ENCODE results near the gene CFAP221. TPM values are rescaled to one million over a fixed set of nuclear protein-coding genes. Genes with fewer than 3 reads are reported as not detected.

CFAP221 gene
- total RNA-seq, 1 donor from 2014 or later: 26.3 TPM

DNA sequence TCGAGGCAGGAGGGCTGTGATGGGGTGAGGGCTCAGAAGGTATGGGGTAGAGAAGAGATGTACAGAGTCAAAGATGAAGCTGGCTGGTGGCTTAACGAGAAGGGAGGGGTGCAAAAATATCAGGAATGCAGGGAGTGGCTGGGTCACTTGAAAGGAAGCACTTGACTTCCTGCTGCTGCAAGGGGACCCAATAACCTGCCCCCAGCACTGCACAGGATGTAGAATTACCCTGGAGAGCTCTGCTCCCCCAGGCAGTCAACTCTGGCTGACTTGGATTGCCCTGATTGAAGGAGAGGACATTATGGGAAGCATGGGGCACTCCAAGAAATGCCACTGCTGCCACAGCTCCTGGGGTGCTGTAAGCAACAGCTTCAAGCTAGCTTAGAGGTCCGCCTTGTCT, 41.8 kb downstream of the CFAP221 start:
- Histone ChIP-seq H3K9me3 (no peaks in the 10 kb centered on the region), H3K4me1 (no peaks in the 10 kb centered on the region), H3K36me3 (no peaks in the 10 kb centered on the region), H3K4me3 (no peak overlapping the region), H3K27ac (no peak overlapping the region), H3K27me3 (no peaks in the 10 kb centered on the region)
- ATAC-seq: peak; percentile 78
- TF ChIP-seq, protein P1, sequence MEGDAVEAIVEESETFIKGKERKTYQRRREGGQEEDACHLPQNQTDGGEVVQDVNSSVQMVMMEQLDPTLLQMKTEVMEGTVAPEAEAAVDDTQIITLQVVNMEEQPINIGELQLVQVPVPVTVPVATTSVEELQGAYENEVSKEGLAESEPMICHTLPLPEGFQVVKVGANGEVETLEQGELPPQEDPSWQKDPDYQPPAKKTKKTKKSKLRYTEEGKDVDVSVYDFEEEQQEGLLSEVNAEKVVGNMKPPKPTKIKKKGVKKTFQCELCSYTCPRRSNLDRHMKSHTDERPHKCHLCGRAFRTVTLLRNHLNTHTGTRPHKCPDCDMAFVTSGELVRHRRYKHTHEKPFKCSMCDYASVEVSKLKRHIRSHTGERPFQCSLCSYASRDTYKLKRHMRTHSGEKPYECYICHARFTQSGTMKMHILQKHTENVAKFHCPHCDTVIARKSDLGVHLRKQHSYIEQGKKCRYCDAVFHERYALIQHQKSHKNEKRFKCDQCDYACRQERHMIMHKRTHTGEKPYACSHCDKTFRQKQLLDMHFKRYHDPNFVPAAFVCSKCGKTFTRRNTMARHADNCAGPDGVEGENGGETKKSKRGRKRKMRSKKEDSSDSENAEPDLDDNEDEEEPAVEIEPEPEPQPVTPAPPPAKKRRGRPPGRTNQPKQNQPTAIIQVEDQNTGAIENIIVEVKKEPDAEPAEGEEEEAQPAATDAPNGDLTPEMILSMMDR (IDR thresholded peaks at IDR 0.05): no peak
- no peak for DNase-seq
- intact Hi-C loops (cut with DNase I): no loop called here

DNA sequence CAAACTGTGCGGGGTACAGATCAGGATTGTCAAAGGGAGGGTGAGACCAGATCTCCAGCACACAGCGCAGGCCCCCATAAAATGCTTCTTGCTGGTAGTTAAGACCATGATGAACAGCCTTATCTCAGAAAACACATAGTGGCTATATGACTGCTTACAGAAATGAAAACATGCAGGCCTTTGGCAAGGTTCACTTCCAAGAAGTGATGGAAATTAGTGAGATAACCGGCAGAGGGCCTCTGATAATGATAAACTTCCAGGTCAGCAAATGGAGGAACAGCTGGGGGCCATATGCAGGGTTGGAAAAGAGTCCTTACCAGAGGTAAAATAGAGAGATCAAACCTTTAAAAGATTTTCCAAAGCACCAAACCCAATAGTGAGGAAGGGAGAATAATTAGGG, 46.6 kb downstream of the CFAP221 start:
- no peaks in the 10 kb centered on the region for H3K36me3 ChIP-seq
- DNase-seq (no peak), ATAC-seq (no peak)
- TF ChIP-seq, protein P1 (IDR thresholded peaks at IDR 0.05): no peak
- no peak overlapping the region for H3K27ac ChIP-seq
- no peaks in the 10 kb centered on the region for H3K4me1 ChIP-seq
- no peaks in the 10 kb centered on the region for H3K9me3 ChIP-seq
- intact Hi-C loops (cut with DNase I): no loop called here
- H3K4me3 ChIP-seq: no peak overlapping the region
- no peaks in the 10 kb centered on the region for H3K27me3 ChIP-seq

DNA sequence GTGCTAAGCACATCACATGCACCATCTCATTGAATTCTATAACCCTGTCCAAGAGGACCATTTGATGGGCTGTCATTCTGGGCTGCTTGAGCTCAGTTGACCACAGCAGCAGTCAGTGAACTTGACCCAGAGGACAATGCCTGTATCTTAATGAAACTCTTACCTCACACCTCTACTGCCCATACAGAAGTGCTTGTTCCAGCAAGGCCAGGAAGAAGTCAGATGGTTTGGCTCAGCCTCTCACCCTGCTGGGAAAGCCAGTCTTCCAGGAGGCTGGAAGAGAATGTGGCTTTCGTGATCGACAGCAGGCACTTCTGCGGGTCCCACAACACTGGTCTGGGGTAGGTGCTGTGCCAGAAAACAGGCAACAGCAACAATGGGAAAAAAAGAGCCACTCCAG, 47.3 kb downstream of the CFAP221 start:
- intact Hi-C loops (cut with DNase I): no loop called here
- no peak for ATAC-seq

DNA sequence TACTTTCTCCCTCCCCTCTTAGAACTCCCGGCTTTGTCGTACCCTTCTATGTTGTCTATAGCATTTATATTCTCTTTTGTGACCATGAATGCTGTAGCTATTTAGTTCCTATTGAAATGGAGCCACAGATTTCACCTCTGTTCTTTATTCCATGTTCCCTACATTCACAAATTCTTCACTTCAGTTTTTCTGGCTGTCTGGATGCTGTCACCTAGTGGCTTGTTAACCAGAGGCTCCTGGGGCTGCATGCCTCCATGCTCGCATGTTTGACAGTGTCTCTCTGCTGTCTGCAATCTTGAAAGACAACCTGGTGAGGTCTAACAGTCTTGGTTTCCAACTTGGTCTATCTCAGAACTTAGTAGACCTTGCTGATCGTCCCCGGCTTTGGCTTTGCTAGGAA, 48.2 kb downstream of the CFAP221 start:
- TF ChIP-seq, protein P1 (IDR thresholded peaks at IDR 0.05): no peak
- ATAC-seq: no peak

More for the DNA sequence above, 47.3 kb downstream of the CFAP221 start:
- no peaks in the 10 kb centered on the region for H3K27me3 ChIP-seq
- no peak overlapping the region for H3K27ac ChIP-seq
- no peaks in the 10 kb centered on the region for H3K4me1 ChIP-seq
- H3K9me3 ChIP-seq: no peaks in the 10 kb centered on the region
- H3K4me3 ChIP-seq: no peak overlapping the region
- no peaks in the 10 kb centered on the region for H3K36me3 ChIP-seq
- TF ChIP-seq, protein P1 (IDR thresholded peaks at IDR 0.05): no peak
- DNase-seq: no peak

DNA sequence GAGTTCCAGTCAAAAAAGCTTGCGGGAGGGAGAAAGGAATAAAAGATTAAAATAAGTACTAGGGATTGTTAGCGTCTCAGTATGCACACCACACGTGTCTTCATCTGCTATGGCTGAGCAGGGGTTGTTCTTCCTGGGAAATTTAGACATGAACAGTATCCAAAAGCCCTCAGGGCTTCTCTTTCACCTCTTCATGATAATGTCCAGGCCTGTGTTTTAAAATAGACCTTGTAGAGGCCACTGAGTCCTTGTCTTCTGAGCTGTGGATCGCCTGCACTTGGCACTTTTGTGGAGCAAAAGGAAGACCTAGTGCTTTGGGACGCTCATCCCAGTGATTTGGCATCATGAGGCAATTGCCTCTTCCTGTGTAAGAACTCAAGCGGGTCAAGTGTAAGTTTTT, 52.4 kb downstream of the CFAP221 start:
- ATAC-seq (no peak), DNase-seq (no peak)
- no peak overlapping the region for H3K4me3 ChIP-seq
- no peaks in the 10 kb centered on the region for H3K27me3 ChIP-seq
- no peaks in the 10 kb centered on the region for H3K9me3 ChIP-seq
- H3K27ac ChIP-seq: no peak overlapping the region
- TF ChIP-seq, protein P1 (IDR thresholded peaks at IDR 0.05): no peak
- intact Hi-C loops (cut with DNase I): no loop called here
- H3K4me1 ChIP-seq: no peaks in the 10 kb centered on the region
- H3K36me3 ChIP-seq: no peaks in the 10 kb centered on the region

More for the DNA sequence above, 48.2 kb downstream of the CFAP221 start:
- no peaks in the 10 kb centered on the region for H3K27me3 ChIP-seq
- no peak for DNase-seq
- intact Hi-C loops (cut with DNase I): no loop called here
- no peaks in the 10 kb centered on the region for H3K36me3 ChIP-seq
- H3K9me3 ChIP-seq: no peaks in the 10 kb centered on the region
- H3K27ac ChIP-seq: no peak overlapping the region
- H3K4me3 ChIP-seq: no peak overlapping the region
- no peaks in the 10 kb centered on the region for H3K4me1 ChIP-seq

DNA sequence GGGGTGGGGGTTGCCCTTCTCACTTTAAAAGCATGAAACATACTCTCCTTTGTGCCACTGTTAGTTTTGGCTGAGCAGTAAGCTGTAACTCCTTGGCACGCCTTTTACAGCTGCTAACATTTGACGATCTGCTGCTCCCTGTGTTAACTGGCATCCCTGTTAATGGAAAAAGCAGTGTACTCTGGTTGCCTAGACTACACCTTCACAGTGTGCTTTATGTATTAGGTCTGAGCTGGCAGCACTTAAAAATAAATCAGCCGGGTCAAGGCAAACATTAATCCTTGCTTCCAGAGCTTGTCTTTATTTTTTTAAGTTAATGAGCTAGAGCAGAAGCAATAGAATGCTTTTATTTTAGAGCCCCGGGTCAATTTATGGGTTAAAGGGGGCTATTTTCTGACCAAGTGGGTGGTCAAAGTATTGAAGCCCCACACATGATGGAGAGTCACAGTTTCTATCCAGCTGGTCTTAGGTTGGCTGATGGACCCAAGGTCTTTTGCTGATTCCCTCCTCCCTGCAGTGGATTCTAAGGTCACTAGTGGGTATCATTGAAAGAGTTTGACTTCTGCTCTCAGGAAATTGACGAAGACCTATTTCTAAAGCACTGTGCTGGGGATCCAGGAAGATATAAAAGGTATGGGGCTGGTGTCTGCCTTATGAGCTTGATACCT, 54.5 kb downstream of the CFAP221 start:
- Histone ChIP-seq H3K27me3 (no peaks in the 10 kb centered on the region), H3K4me1 (no peaks in the 10 kb centered on the region), H3K4me3 (no peak overlapping the region), H3K27ac (no peak overlapping the region), H3K9me3 (no peaks in the 10 kb centered on the region), H3K36me3 (no peaks in the 10 kb centered on the region)
- no peak for DNase-seq
- TF ChIP-seq, protein P1 (IDR thresholded peaks at IDR 0.05): no peak
- intact Hi-C loops (cut with DNase I): no loop called here
- ATAC-seq: no peak

Measured in upper lobe of right lung (tissue), 1 donor.